Stomach smooth muscle (tissue), 2 donors: ENCODE results near the gene PARK7.

Experiments
- H3K27ac ChIP-seq: one replicate; pipeline ENCODE4 v1.7.0; 2013; ENCODE audit warnings: mild to moderate bottlenecking, low read length, inconsistent platforms
- H3K27me3 ChIP-seq, 2 donors: one replicate each; pipeline ENCODE4 v1.7.0; 2013; ENCODE audit warnings: low read length in 2 of 2; ENCODE audit not compliant: insufficient read depth in 2 of 2, control insufficient read depth in 1 of 2
- H3K36me3 ChIP-seq, 2 donors: one replicate each; pipeline ENCODE4 v1.7.0; 2013; ENCODE audit warnings: low read length in 2 of 2; ENCODE audit not compliant: control insufficient read depth in 2 of 2, insufficient read depth in 2 of 2
- H3K4me1 ChIP-seq: one replicate; pipeline ENCODE4 v1.7.0; 2013; ENCODE audit warnings: low read length; ENCODE audit not compliant: control insufficient read depth, insufficient read depth
- H3K4me3 ChIP-seq, 2 donors: one replicate each; pipeline ENCODE4 v1.7.0; 2013; ENCODE audit warnings: low read length in 2 of 2
- H3K9ac ChIP-seq, 2 donors: one replicate each; pipeline ENCODE4 v1.7.0; 2013; ENCODE audit warnings: low read length in 2 of 2, mild to moderate bottlenecking in 1 of 2
- H3K9me3 ChIP-seq, 2 donors: one replicate each; pipeline ENCODE4 v1.7.0; 2013; ENCODE audit warnings: low read length in 2 of 2; ENCODE audit not compliant: control insufficient read depth in 2 of 2
- donor health status: healthy.
- donor health status: Pancreatic carcinoma.

Gene PARK7

GRCh38 chr1:8025061-8025670 lies 63.7 kb downstream of the PARK7 start:
- Histone ChIP-seq H3K4me1 (peaks cover 19% of the 10 kb centered on the region), H3K27me3 (no peaks in the 10 kb centered on the region), H3K9me3 (no peaks in the 10 kb centered on the region), H3K36me3 (no peaks in the 10 kb centered on the region), H3K4me3 (peak overlapping the region; percentile 83 to 94), H3K9ac (peak overlapping the region; percentile 94), H3K27ac (peak overlapping the region; percentile 98)

- H3K4me1 ChIP-seq, result peaks cover 19% of the 10 kb centered on the region
- H3K36me3 ChIP-seq, result no peaks in the 10 kb centered on the region
- H3K9ac ChIP-seq, result peak overlapping the region; percentile 94
- H3K27ac ChIP-seq, result peak overlapping the region; percentile 98
- no peaks in the 10 kb centered on the region for H3K9me3 ChIP-seq
- no peaks in the 10 kb centered on the region for H3K27me3 ChIP-seq
- H3K4me3 ChIP-seq, result peak overlapping the region; percentile 83 to 94
Observed at GRCh38 chr1:8025671-8026144, 64.2 kb downstream of the PARK7 start.

- Histone ChIP-seq H3K9ac (peak within 1 kb of the TSS; percentile 94 to 99), H3K4me1 (peaks cover 19% of the 10 kb centered on the region), H3K36me3 (no peaks in the 10 kb centered on the region), H3K27ac (peak within 1 kb of the TSS; percentile 98), H3K4me3 (peak within 1 kb of the TSS; percentile 83 to 94), H3K9me3 (no peaks in the 10 kb centered on the region), H3K27me3 (no peaks in the 10 kb centered on the region)
Observed at GRCh38 chr1:8026153-8026975, 64.9 kb downstream of the PARK7 start, which contains the start of gene ERRFI1. Gene ERRFI1 (minus strand): TSS chr1:8026309. CDS start chr1:8015619, 10,690 bp downstream.

- Histone ChIP-seq H3K27ac (peak overlapping the region; percentile 98), H3K27me3 (no peaks in the 10 kb centered on the region), H3K4me1 (peaks cover 20% of the 10 kb centered on the region)
Observed at GRCh38 chr1:8026976-8027747, 65.7 kb downstream of the PARK7 start.

GRCh38 chr1:8027748-8028570 lies 66.4 kb downstream of the PARK7 start:
- Histone ChIP-seq H3K36me3 (no peaks in the 10 kb centered on the region), H3K4me3 (peak overlapping the region; percentile 31 to 94), H3K9ac (peak overlapping the region; percentile 94 to 99), H3K27me3 (no peaks in the 10 kb centered on the region), H3K9me3 (no peaks in the 10 kb centered on the region), H3K4me1 (peaks cover 22% of the 10 kb centered on the region), H3K27ac (peak overlapping the region; percentile 98)

More at GRCh38 chr1:8026976-8027747, 65.7 kb downstream of the PARK7 start:
- Histone ChIP-seq H3K4me3 (peak overlapping the region; percentile 80 to 94), H3K9me3 (no peaks in the 10 kb centered on the region), H3K36me3 (no peaks in the 10 kb centered on the region), H3K9ac (peak overlapping the region; percentile 94 to 99)

GRCh38 chr1:8028571-8028910 lies 67.0 kb downstream of the PARK7 start:
- H3K27me3 ChIP-seq, result no peaks in the 10 kb centered on the region

GRCh38 chr1:8031176-8031785 lies 69.8 kb downstream of the PARK7 start:
- no peak overlapping the region for H3K27ac ChIP-seq
- H3K4me3 ChIP-seq, result no peak overlapping the region
- H3K36me3 ChIP-seq, result no peaks in the 10 kb centered on the region
- H3K9ac ChIP-seq, result no peak overlapping the region
- H3K27me3 ChIP-seq, result no peaks in the 10 kb centered on the region
- no peaks in the 10 kb centered on the region for H3K9me3 ChIP-seq
- H3K4me1 ChIP-seq, result peaks cover 24% of the 10 kb centered on the region

More at GRCh38 chr1:8028571-8028910, 67.0 kb downstream of the PARK7 start:
- no peak overlapping the region for H3K9ac ChIP-seq
- H3K9me3 ChIP-seq, result no peaks in the 10 kb centered on the region
- peak overlapping the region; percentile 98 for H3K27ac ChIP-seq
- no peak overlapping the region for H3K4me3 ChIP-seq
- H3K4me1 ChIP-seq, result peaks cover 22% of the 10 kb centered on the region
- H3K36me3 ChIP-seq, result no peaks in the 10 kb centered on the region

- no peak overlapping the region for H3K4me3 ChIP-seq
- no peak overlapping the region for H3K9ac ChIP-seq
- H3K4me1 ChIP-seq, result peaks cover 13% of the 10 kb centered on the region
- H3K9me3 ChIP-seq, result no peaks in the 10 kb centered on the region
- no peaks in the 10 kb centered on the region for H3K27me3 ChIP-seq
- no peaks in the 10 kb centered on the region for H3K36me3 ChIP-seq
- H3K27ac ChIP-seq, result no peak overlapping the region
Observed at GRCh38 chr1:8032366-8032910, 70.9 kb downstream of the PARK7 start.

GRCh38 chr1:8033322-8033721 lies 71.8 kb downstream of the PARK7 start:
- H3K4me1 ChIP-seq, result peaks cover 11% of the 10 kb centered on the region
- H3K36me3 ChIP-seq, result no peaks in the 10 kb centered on the region
- H3K27ac ChIP-seq, result no peak overlapping the region
- H3K9ac ChIP-seq, result no peak overlapping the region
- H3K27me3 ChIP-seq, result no peaks in the 10 kb centered on the region
- no peaks in the 10 kb centered on the region for H3K9me3 ChIP-seq
- H3K4me3 ChIP-seq, result no peak overlapping the region
